Astrocyte of the cerebellum (primary cell): ENCODE results near the gene RNF32.
"Not testable (repeated sequence)": the region's sequence is repeated elsewhere in the genome, so short reads cannot be mapped to it uniquely, and the experiment has no call there.

ENCODE experiments used
- DNase-seq: peaks from one replicate; pipeline ENCODE4 v3.0.0-alpha.2; 2011; ENCODE audit warnings: low read depth
- H3K4me3 ChIP-seq: 2 replicates; pipeline ENCODE4 v1.5.1; 2011; ENCODE audit warnings: mild to moderate bottlenecking, low read depth, low read length, moderate library complexity
- in situ Hi-C: cut with HindIII; loops from 2 replicates; pipeline ENCODE4 v1.10.0; 2017; ENCODE audit warnings: low sequenced_read_pairs
- TF ChIP-seq, protein P1 (sequence below): IDR thresholded peaks from 2 replicates; pipeline ENCODE4 v1.5.1; 2012; ENCODE audit warnings: low read length, low read depth, moderate library complexity, mild to moderate bottlenecking; ENCODE audit errors: missing control alignments

Gene RNF32

DNA sequence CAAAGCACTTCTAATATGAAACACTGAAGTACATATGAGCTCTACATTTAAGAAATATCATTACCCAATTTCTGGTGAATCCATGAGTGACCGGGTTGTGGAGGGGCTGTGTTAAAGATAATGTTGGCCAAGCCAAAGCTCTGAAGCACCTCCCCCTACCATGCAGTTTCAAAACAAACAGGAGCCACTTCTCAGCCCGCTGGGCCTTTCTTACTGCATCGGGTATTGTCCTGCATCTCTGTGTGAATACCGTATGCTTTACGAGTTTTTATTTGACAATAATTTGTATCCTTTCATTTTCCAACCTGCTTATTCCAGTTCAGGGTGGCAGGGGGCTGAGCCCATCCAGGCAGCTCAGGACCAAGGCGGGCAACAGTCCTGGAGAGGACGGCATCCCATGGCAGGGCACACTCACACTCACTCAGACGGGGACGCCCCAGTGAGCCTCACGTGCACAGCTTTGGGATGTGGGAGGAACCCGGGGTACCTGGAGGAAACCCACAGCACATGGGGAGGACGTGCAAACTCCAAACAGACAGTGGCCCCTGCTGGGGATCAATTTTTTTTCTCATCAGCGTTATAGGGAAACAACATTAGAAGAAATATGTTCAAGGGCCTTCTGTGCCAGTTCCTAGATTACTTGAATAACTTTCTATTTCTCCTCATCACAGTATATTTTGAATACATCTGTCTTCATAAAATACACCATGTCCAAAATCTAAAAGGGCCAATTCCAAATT, 1.9 kb downstream of the RNF32 start:
- no peak overlapping the region for H3K4me3 ChIP-seq
- DNase-seq = no peak
- in situ Hi-C loops = no loop called here
- TF ChIP-seq, protein P1, sequence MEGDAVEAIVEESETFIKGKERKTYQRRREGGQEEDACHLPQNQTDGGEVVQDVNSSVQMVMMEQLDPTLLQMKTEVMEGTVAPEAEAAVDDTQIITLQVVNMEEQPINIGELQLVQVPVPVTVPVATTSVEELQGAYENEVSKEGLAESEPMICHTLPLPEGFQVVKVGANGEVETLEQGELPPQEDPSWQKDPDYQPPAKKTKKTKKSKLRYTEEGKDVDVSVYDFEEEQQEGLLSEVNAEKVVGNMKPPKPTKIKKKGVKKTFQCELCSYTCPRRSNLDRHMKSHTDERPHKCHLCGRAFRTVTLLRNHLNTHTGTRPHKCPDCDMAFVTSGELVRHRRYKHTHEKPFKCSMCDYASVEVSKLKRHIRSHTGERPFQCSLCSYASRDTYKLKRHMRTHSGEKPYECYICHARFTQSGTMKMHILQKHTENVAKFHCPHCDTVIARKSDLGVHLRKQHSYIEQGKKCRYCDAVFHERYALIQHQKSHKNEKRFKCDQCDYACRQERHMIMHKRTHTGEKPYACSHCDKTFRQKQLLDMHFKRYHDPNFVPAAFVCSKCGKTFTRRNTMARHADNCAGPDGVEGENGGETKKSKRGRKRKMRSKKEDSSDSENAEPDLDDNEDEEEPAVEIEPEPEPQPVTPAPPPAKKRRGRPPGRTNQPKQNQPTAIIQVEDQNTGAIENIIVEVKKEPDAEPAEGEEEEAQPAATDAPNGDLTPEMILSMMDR = no peak

DNA sequence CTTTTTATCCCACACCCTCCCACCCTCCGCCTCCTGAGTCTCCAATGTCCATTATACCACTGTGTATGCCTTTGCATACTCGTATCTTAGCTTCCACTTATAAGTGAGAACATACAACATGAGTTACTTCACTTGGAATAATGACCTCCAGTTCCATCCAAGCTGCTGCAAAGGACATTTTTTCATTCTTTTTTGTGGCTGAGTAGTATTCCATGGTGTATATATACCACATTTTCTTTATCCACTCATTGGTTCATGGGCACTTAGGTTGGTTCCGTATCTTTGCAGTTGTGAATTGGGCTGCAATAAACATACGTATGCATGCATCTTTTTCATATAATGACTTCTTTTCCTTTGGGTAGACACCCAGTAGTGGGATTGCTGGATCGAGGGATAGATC, 6.8 kb downstream of the RNF32 start:
- H3K4me3 ChIP-seq, in situ Hi-C loops, DNase-seq: not testable (repeated sequence)

DNA sequence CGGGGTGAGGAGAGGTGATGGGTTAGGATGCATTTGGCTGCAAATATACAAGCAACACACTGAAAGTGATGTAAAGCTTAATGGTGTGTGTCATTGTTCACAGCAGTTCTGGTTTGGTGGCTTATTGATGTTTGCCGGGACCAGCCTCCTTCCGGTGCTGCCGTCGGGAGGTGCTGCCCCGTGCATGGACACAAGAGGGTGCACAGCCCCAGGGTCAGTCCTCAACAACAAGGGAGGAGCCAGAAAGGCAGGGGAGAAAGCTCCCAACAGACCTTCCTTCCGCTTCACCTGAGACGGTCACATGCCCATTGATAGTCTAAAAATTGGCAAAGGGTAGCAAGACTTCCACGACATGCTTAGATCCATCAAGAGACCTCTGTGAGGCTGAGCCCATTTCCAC, 9.5 kb downstream of the RNF32 start:
- TF ChIP-seq, protein P1 = peak; percentile 51
- in situ Hi-C loops = no loop called here
- H3K4me3 ChIP-seq = no peak overlapping the region
- no peak for DNase-seq

DNA sequence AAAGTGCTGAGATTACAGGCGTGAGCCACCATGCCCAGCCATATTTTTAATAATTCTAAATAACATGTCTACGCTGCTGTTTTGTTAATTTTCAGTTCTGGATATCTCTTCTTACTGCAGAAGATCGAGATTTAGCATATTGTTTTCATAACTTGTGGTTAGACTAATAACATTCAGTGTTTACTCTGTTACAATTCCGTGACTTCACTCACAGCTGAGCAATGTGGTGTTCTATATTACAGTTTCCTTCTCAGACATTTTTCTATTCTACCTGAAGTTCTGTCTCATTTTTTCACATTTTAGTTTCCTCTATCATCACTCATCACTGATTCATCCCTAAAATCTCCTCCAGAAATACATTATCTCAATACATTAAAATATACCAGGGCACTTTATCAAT, 10.9 kb downstream of the RNF32 start:
- H3K4me3 ChIP-seq = no peak overlapping the region
- in situ Hi-C loops = no loop called here
- TF ChIP-seq, protein P1 = no peak
- DNase-seq = no peak

DNA sequence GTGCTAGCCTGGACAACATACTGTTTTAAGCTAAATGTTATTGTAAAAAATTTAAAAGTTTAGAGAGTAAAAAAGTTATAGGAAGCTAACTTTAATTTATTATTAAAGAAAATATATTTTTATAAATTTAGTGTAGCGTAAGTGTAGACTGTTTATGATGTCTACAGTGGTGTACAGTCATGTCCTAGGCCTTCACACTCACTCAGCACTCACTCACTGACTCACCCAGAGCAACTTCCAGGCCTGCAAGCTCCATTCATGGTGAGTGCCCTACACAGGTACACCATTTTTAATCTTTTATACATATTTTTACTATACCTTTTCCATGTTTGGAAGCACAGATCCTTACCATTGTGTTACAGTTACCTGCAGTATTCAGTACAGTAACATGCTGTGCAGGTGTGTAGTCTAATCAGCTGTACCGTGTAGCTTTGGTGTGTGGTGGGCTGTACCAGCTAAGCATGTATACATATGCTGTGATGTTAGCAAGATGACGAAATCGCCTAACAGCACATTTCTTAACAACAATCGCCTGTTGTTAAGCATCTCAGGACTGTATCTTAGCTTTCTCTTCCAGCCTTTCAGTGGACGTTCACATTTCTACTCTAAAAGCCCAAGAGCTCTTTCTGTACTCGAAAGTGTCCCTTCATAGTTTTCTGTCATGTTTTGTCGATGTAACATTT, 12.5 kb downstream of the RNF32 start:
- in situ Hi-C loops = no loop called here
- TF ChIP-seq, protein P1 = no peak
- DNase-seq = no peak
- no peak overlapping the region for H3K4me3 ChIP-seq

DNA sequence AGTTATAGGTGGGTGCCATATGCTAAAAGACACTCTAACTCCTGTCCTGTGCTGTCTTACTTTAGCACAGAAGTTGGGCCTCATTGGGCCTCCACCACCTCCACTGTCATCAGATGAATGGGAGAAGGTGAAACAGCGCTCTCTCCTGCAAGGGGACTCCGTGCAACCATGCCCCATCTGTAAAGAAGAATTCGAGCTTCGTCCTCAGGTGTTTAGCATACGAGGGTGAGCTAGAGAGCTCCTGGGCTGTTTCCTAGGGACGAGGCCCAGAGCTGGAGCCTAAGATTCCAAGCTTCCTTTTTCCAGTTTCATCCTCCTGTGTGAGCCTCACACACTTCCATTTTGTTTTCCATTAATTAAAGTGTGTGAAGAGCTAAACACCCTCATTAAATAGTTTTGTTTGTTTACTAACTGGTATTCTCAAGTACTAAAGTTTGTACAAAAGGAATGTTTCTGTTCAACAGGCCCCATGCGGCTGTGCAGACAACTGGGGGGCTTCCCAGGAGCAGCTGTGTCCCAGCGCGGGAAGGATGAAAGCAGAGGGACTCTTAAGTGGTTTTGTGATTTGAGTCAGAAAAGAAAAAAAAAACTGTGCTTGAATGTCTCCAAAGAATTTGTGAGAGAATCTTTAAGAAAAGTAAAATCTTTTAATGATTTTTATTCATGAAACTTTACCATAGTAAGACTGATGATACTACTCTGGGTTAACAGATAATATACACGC, 14.1 kb downstream of the RNF32 start:
- in situ Hi-C loops = no loop called here
- no peak overlapping the region for H3K4me3 ChIP-seq
- TF ChIP-seq, protein P1 = no peak
- no peak for DNase-seq

DNA sequence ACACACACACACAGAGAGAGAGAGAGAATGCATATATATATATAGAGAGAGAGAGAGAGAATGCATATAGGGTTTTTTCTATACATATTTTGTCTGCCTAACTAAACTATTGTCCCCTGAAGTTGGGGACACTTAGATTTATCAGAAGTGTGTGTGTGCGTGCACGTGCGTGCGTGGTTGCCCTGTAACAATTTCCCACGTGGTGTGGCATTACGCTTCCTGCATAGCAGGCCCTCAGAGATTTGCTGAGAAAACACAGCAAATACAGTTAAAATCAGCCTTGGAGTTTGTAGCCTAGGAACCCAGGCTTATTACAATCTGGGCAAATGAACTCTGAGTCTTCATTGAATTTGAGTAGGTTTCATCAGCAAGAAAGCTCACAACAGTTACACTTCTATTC, 14.7 kb downstream of the RNF32 start:
- DNase-seq = no peak
- TF ChIP-seq, protein P1 = no peak
- H3K4me3 ChIP-seq = no peak overlapping the region
- in situ Hi-C loops = no loop called here
